GM12892 (cell line): Measurements from ENCODE around the gene TSEN15.

Experiments used
- POLR2AphosphoS5 ChIP-seq: IDR thresholded peaks from 2 replicates; pipeline ENCODE4 v1.6.1; 2011; ENCODE audit warnings: low read depth, low read length, control low read depth
- TAF1 ChIP-seq: IDR thresholded peaks from 2 replicates; pipeline ENCODE4 v1.6.1; 2011; ENCODE audit warnings: low read depth, mild to moderate bottlenecking, control low read depth, low read length, borderline replicate concordance

GRCh38 chr1:184053881-184054280, 2.4 kb downstream of the TSEN15 start:
- TF ChIP-seq POLR2AphosphoS5: no peak
- TF ChIP-seq TAF1: no peak
